Measurements from ENCODE around the gene ENPP6.

DNA sequence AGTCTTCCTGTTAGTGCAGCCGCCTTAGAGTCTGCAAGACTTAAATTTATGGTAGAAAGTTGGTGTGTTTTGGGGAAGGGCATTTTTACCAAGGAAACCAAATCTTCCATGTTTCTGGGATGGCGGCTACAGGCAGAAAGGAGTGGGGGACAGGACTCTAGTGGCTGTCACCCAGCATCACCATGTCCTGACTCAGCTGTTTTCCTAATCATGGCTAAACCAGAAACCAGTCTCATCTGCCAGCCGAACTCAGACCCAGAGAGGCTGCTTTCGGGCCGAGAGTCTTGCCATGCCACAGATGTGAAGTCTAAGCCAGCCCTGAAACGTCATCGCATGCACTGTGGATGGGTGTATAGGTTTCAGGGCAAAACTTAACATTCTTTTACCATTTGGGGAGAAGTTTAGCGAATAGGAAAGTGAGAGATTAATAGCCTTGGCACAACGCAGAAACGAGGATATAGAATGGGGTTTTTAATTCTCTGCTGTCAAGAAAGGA lies 109.6 kb downstream of the ENPP6 start:
- TF ChIP-seq, protein P1, sequence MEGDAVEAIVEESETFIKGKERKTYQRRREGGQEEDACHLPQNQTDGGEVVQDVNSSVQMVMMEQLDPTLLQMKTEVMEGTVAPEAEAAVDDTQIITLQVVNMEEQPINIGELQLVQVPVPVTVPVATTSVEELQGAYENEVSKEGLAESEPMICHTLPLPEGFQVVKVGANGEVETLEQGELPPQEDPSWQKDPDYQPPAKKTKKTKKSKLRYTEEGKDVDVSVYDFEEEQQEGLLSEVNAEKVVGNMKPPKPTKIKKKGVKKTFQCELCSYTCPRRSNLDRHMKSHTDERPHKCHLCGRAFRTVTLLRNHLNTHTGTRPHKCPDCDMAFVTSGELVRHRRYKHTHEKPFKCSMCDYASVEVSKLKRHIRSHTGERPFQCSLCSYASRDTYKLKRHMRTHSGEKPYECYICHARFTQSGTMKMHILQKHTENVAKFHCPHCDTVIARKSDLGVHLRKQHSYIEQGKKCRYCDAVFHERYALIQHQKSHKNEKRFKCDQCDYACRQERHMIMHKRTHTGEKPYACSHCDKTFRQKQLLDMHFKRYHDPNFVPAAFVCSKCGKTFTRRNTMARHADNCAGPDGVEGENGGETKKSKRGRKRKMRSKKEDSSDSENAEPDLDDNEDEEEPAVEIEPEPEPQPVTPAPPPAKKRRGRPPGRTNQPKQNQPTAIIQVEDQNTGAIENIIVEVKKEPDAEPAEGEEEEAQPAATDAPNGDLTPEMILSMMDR (IDR thresholded peaks at IDR 0.05; ENCODE audit: insufficient read depth, low read length, poor library complexity, severe bottlenecking), result no peak
- no peak for TF ChIP-seq EZH2phosphoT487 (conservative IDR thresholded peaks at IDR 0.05; ENCODE audit: low read length)
